Measurements from ENCODE around the gene MYO9A.

The MYO9A gene

DNA sequence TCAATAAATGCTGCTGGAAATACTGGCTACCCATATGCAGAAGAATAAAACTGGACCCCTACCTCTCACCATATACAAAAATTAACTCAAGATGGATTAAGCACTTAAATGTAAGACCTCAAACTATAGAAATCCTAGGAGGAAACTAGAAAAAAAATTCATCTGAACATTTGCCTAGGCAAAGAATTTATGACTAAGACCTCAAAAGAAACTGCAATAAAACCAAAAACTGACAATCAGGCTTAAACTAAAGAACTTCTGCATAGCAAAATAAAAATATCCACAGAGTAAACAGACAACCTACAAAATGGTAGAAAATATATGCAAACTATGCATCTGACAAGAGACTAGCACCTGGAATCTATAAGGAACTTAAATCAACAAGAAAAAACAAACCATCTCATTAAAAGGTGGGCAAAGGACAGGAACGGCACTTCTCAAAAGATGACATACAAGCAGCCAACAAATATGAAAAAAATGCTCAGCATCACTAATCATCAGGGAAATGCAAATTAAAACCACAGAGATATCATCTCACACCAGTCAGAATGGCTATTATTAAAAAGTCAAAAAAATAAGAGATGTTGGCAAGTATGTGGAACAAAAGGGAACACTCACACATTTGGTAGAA, 47.0 kb downstream of the MYO9A start:
- Histone ChIP-seq H3K27me3 (replicated peaks in 2 of 5; ENCODE audit: control insufficient read depth in 4 of 5, insufficient read depth in 5 of 5, low read length in 4 of 5) (no peaks in the 10 kb centered on the region), H3K4me1 (ENCODE audit: control extremely low read depth in 1 of 4, control insufficient read depth in 4 of 4, insufficient read depth in 4 of 4, low read length in 3 of 4) (no peaks in the 10 kb centered on the region), H3K27ac (ENCODE audit: insufficient read depth in 1 of 2, low read depth in 1 of 2, low read length in 2 of 2, poor library complexity in 1 of 2, severe bottlenecking in 2 of 2) (no peak overlapping the region), H3K36me3 (ENCODE audit: control insufficient read depth in 4 of 4, insufficient read depth in 4 of 4, low read length in 3 of 4) (no peaks in the 10 kb centered on the region), H3K4me3 (ENCODE audit: control insufficient read depth in 1 of 7, extremely low read depth in 1 of 7, insufficient read depth in 4 of 7, low read depth in 2 of 7, low read length in 6 of 7) (no peak overlapping the region), H3K9me3 (ENCODE audit: control extremely low read depth in 1 of 5, control insufficient read depth in 4 of 5, insufficient read depth in 2 of 5, low read depth in 1 of 5, low read length in 4 of 5) (no peaks in the 10 kb centered on the region)
- ChIA-PET CTCF (interaction anchor here (0.6 kb wide), 1 partner anchor 57 kb away, joined by 3 read pairs; no protein-coding TSS in a partner anchor), POLR2A (no interaction called here)
- WGBS (ENCODE audit: insufficient coverage), result no CpG with 5 or more reads among the region's 1 CpG
- no peak for DNase-seq

GRCh38 chr15:72068856-72069255, 49.1 kb downstream of the MYO9A start:
- Histone ChIP-seq H3K27me3 (replicated peaks in 2 of 5; ENCODE audit: control insufficient read depth in 4 of 5, insufficient read depth in 5 of 5, low read length in 4 of 5) (no peaks in the 10 kb centered on the region), H3K9me3 (ENCODE audit: control extremely low read depth in 1 of 5, control insufficient read depth in 4 of 5, insufficient read depth in 2 of 5, low read depth in 1 of 5, low read length in 4 of 5) (no peaks in the 10 kb centered on the region), H3K27ac (ENCODE audit: insufficient read depth in 1 of 2, low read depth in 1 of 2, low read length in 2 of 2, poor library complexity in 1 of 2, severe bottlenecking in 2 of 2) (no peak overlapping the region), H3K4me3 (ENCODE audit: control insufficient read depth in 1 of 7, extremely low read depth in 1 of 7, insufficient read depth in 4 of 7, low read depth in 2 of 7, low read length in 6 of 7) (no peak overlapping the region), H3K4me1 (ENCODE audit: control extremely low read depth in 1 of 4, control insufficient read depth in 4 of 4, insufficient read depth in 4 of 4, low read length in 3 of 4) (no peaks in the 10 kb centered on the region), H3K36me3 (ENCODE audit: control insufficient read depth in 4 of 4, insufficient read depth in 4 of 4, low read length in 3 of 4) (no peaks in the 10 kb centered on the region)
- no peak for DNase-seq
- CTCF ChIA-PET, result no interaction called here
- POLR2A ChIA-PET, result no interaction called here

DNA sequence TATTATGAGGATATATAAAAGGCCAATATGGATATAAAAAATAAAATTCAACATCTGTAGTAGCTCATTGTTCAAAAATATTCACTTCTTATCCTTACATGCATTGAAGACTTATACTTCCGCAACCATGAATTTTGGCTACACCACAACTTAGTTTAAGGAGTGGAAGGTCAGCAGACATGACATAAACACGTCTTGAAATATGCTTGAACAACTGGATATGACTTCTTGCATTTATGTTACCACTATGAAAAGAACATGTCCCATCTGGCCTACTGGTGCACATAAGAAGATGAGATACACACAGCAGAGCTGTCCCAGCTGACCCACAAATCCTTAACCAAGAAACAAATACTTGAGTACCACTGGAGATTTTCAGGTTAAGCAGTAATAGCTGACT, 52.1 kb downstream of the MYO9A start:
- ChIA-PET POLR2A (no interaction called here), CTCF (no interaction called here)
- Histone ChIP-seq H3K4me1 (ENCODE audit: control extremely low read depth in 1 of 4, control insufficient read depth in 4 of 4, insufficient read depth in 4 of 4, low read length in 3 of 4) (no peaks in the 10 kb centered on the region), H3K27me3 (replicated peaks in 2 of 5; ENCODE audit: control insufficient read depth in 4 of 5, insufficient read depth in 5 of 5, low read length in 4 of 5) (no peaks in the 10 kb centered on the region), H3K4me3 (ENCODE audit: control insufficient read depth in 1 of 7, extremely low read depth in 1 of 7, insufficient read depth in 4 of 7, low read depth in 2 of 7, low read length in 6 of 7) (no peak overlapping the region), H3K9me3 (ENCODE audit: control extremely low read depth in 1 of 5, control insufficient read depth in 4 of 5, insufficient read depth in 2 of 5, low read depth in 1 of 5, low read length in 4 of 5) (peaks cover 0 to 6% (median 2%) of the 10 kb centered on the region in 5 experiments), H3K36me3 (ENCODE audit: control insufficient read depth in 4 of 4, insufficient read depth in 4 of 4, low read length in 3 of 4) (peaks cover 0 to 3% (median 0%) of the 10 kb centered on the region in 4 experiments), H3K27ac (ENCODE audit: insufficient read depth in 1 of 2, low read depth in 1 of 2, low read length in 2 of 2, poor library complexity in 1 of 2, severe bottlenecking in 2 of 2) (no peak overlapping the region)
- DNase-seq, result no peak
- WGBS (ENCODE audit: insufficient coverage), result 100% methylated on average over 2 of the region's 2 CpGs

DNA sequence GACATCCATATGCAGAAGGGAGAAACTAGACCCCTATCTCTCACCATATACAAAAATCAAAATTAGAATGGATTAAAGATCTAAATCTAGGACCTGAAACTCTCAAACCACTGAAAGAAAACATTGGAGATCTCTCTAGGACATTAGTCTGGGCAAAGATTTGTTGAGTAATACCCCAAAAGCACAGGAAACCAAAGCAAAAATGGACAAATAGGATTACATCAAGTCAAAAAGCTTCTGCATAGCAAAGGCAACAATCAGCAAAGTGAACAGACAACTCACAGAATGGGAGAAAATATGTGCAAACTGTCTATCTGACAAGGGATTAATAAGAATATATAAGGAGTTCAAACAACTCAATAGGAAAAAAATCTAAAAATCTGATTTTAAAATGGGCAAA, 54.8 kb downstream of the MYO9A start:
- Histone ChIP-seq H3K27ac (ENCODE audit: insufficient read depth in 1 of 2, low read depth in 1 of 2, low read length in 2 of 2, poor library complexity in 1 of 2, severe bottlenecking in 2 of 2) (no peak overlapping the region), H3K4me1 (ENCODE audit: control extremely low read depth in 1 of 4, control insufficient read depth in 4 of 4, insufficient read depth in 4 of 4, low read length in 3 of 4) (no peaks in the 10 kb centered on the region), H3K27me3 (replicated peaks in 2 of 5; ENCODE audit: control insufficient read depth in 4 of 5, insufficient read depth in 5 of 5, low read length in 4 of 5) (no peaks in the 10 kb centered on the region), H3K36me3 (ENCODE audit: control insufficient read depth in 4 of 4, insufficient read depth in 4 of 4, low read length in 3 of 4) (peaks cover 0 to 3% (median 0%) of the 10 kb centered on the region in 4 experiments), H3K9me3 (ENCODE audit: control extremely low read depth in 1 of 5, control insufficient read depth in 4 of 5, insufficient read depth in 2 of 5, low read depth in 1 of 5, low read length in 4 of 5) (peaks cover 0 to 6% (median 2%) of the 10 kb centered on the region in 5 experiments), H3K4me3 (ENCODE audit: control insufficient read depth in 1 of 7, extremely low read depth in 1 of 7, insufficient read depth in 4 of 7, low read depth in 2 of 7, low read length in 6 of 7) (no peak overlapping the region)
- ChIA-PET POLR2A (no interaction called here), CTCF (no interaction called here)
- no peak for DNase-seq

GRCh38 chr15:72062319-72062718, 55.6 kb downstream of the MYO9A start:
- H3K4me3 ChIP-seq (ENCODE audit: control insufficient read depth in 1 of 7, extremely low read depth in 1 of 7, insufficient read depth in 4 of 7, low read depth in 2 of 7, low read length in 6 of 7), result no peak overlapping the region

GRCh38 chr15:72060687-72061250, 57.2 kb downstream of the MYO9A start:
- ChIA-PET POLR2A (no interaction called here), CTCF (no interaction called here)
- DNase-seq, result no peak
- no peak overlapping the region for H3K4me3 ChIP-seq (ENCODE audit: control insufficient read depth in 1 of 7, extremely low read depth in 1 of 7, insufficient read depth in 4 of 7, low read depth in 2 of 7, low read length in 6 of 7)
- no peaks in the 10 kb centered on the region for H3K4me1 ChIP-seq (ENCODE audit: control extremely low read depth in 1 of 4, control insufficient read depth in 4 of 4, insufficient read depth in 4 of 4, low read length in 3 of 4)
- peaks cover 0 to 3% (median 0%) of the 10 kb centered on the region in 4 experiments for H3K36me3 ChIP-seq (ENCODE audit: control insufficient read depth in 4 of 4, insufficient read depth in 4 of 4, low read length in 3 of 4)
- no peak overlapping the region for H3K27ac ChIP-seq (ENCODE audit: insufficient read depth in 1 of 2, low read depth in 1 of 2, low read length in 2 of 2, poor library complexity in 1 of 2, severe bottlenecking in 2 of 2)
- no peaks in the 10 kb centered on the region for H3K27me3 ChIP-seq (replicated peaks in 2 of 5; ENCODE audit: control insufficient read depth in 4 of 5, insufficient read depth in 5 of 5, low read length in 4 of 5)
- H3K9me3 ChIP-seq (ENCODE audit: control extremely low read depth in 1 of 5, control insufficient read depth in 4 of 5, insufficient read depth in 2 of 5, low read depth in 1 of 5, low read length in 4 of 5), result peaks cover 0 to 6% (median 2%) of the 10 kb centered on the region in 5 experiments
- 100% methylated on average over 1 of the region's 2 CpGs for WGBS (ENCODE audit: insufficient coverage)

More at GRCh38 chr15:72062319-72062718, 55.6 kb downstream of the MYO9A start:
- Histone ChIP-seq H3K27ac (ENCODE audit: insufficient read depth in 1 of 2, low read depth in 1 of 2, low read length in 2 of 2, poor library complexity in 1 of 2, severe bottlenecking in 2 of 2) (no peak overlapping the region), H3K36me3 (ENCODE audit: control insufficient read depth in 4 of 4, insufficient read depth in 4 of 4, low read length in 3 of 4) (peaks cover 0 to 3% (median 0%) of the 10 kb centered on the region in 4 experiments), H3K4me1 (ENCODE audit: control extremely low read depth in 1 of 4, control insufficient read depth in 4 of 4, insufficient read depth in 4 of 4, low read length in 3 of 4) (no peaks in the 10 kb centered on the region), H3K27me3 (replicated peaks in 2 of 5; ENCODE audit: control insufficient read depth in 4 of 5, insufficient read depth in 5 of 5, low read length in 4 of 5) (no peaks in the 10 kb centered on the region), H3K9me3 (ENCODE audit: control extremely low read depth in 1 of 5, control insufficient read depth in 4 of 5, insufficient read depth in 2 of 5, low read depth in 1 of 5, low read length in 4 of 5) (peaks cover 0 to 6% (median 2%) of the 10 kb centered on the region in 5 experiments)
- POLR2A ChIA-PET, result no interaction called here
- no peak for DNase-seq
- CTCF ChIA-PET, result no interaction called here

DNA sequence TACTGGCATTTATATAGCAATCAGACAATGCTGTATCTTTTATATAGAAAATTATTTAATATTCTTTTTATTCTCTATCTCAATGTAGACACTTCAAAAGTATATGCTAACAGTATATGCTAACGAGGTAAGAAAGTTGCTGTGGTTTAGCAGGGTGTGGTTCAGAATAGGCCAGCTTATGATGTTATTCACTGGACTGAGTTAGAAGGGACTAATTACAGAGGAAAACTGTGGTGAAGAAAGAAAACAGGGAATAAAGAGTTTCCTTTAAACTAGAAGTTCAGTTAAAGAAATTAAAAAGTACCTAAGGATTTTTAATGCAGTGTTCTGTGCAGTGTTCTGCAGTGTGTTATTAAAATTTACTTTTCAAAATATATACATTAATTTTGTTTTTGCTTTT, 59.4 kb downstream of the MYO9A start:
- H3K27me3 ChIP-seq (replicated peaks in 2 of 5; ENCODE audit: control insufficient read depth in 4 of 5, insufficient read depth in 5 of 5, low read length in 4 of 5), result no peaks in the 10 kb centered on the region
- CTCF ChIA-PET, result no interaction called here
- no CpG with 5 or more reads among the region's 1 CpG for WGBS (ENCODE audit: insufficient coverage)
- no peak overlapping the region for H3K4me3 ChIP-seq (ENCODE audit: control insufficient read depth in 1 of 7, extremely low read depth in 1 of 7, insufficient read depth in 4 of 7, low read depth in 2 of 7, low read length in 6 of 7)
- H3K4me1 ChIP-seq (ENCODE audit: control extremely low read depth in 1 of 4, control insufficient read depth in 4 of 4, insufficient read depth in 4 of 4, low read length in 3 of 4), result no peaks in the 10 kb centered on the region
- H3K27ac ChIP-seq (ENCODE audit: insufficient read depth in 1 of 2, low read depth in 1 of 2, low read length in 2 of 2, poor library complexity in 1 of 2, severe bottlenecking in 2 of 2), result no peak overlapping the region
- peaks cover 0 to 4% (median 2%) of the 10 kb centered on the region in 5 experiments for H3K9me3 ChIP-seq (ENCODE audit: control extremely low read depth in 1 of 5, control insufficient read depth in 4 of 5, insufficient read depth in 2 of 5, low read depth in 1 of 5, low read length in 4 of 5)
- peaks cover 0 to 3% (median 0%) of the 10 kb centered on the region in 4 experiments for H3K36me3 ChIP-seq (ENCODE audit: control insufficient read depth in 4 of 4, insufficient read depth in 4 of 4, low read length in 3 of 4)
- no peak for DNase-seq
- POLR2A ChIA-PET, result no interaction called here
